IgD-negative memory B cell (primary cell): ENCODE results near the gene RTRAF. TPM values are rescaled to one million over a fixed set of nuclear protein-coding genes. Genes with fewer than 3 reads are reported as not detected.
A peak's percentile ranks its signal among the peaks of the same experiment; 100 is the strongest.

Experiments
- H3K27ac Mint-ChIP-seq, 3 donors: one replicate each; pipeline ENCODE4 v1.8.0; 2020 to 2022; ENCODE audit warnings: mild to moderate bottlenecking in 3 of 3, mixed read lengths in 3 of 3, moderate library complexity in 1 of 3
- H3K27me3 Mint-ChIP-seq: one replicate; pipeline ENCODE4 v1.8.0; 2021; ENCODE audit warnings: mixed read lengths
- H3K36me3 Mint-ChIP-seq: one replicate; pipeline ENCODE4 v1.8.0; 2020; ENCODE audit warnings: mild to moderate bottlenecking, mixed read lengths
- H3K4me1 Mint-ChIP-seq, 3 donors: one replicate each; pipeline ENCODE4 v1.8.0; 2020 to 2022; ENCODE audit warnings: mixed read lengths in 3 of 3, mild to moderate bottlenecking in 1 of 3
- H3K4me3 Mint-ChIP-seq, 4 donors: one replicate each; pipeline ENCODE4 v1.8.0; 2020 to 2022; ENCODE audit warnings: mild to moderate bottlenecking in 4 of 4, mixed read lengths in 4 of 4, moderate library complexity in 3 of 4
- H3K9me3 Mint-ChIP-seq, 3 donors: one replicate each; pipeline ENCODE4 v1.8.0; 2020 to 2021; ENCODE audit warnings: mixed read lengths in 3 of 3, mild to moderate bottlenecking in 1 of 3
- polyA plus RNA-seq: library from polyadenylated mRNA; unstranded; fragments of 300-500 nt; fragmentation: Illumina TruSeq; gene quantifications from one replicate; pipeline ENCODE4 v1.2.3, GENCODE V29; 2021

The RTRAF gene
- polyA plus RNA-seq, 1 donor from 2014 or later: 191 TPM

GRCh38 chr14:52043690-52044089, 54.3 kb downstream of the RTRAF start:
- Mint-ChIP-seq H3K27ac (no peak overlapping the region), H3K4me1 (peaks cover 0 to 11% (median 6%) of the 10 kb centered on the region in 3 donors), H3K4me3 (no peak overlapping the region), H3K9me3 (no peaks in the 10 kb centered on the region), H3K27me3 (peaks cover 15% of the 10 kb centered on the region), H3K36me3 (peaks cover 4% of the 10 kb centered on the region)

- H3K36me3 Mint-ChIP-seq: peaks cover 4% of the 10 kb centered on the region
- no peaks in the 10 kb centered on the region for H3K9me3 Mint-ChIP-seq
- peaks cover 0 to 11% (median 6%) of the 10 kb centered on the region in 3 donors for H3K4me1 Mint-ChIP-seq
- no peak overlapping the region for H3K27ac Mint-ChIP-seq
- H3K4me3 Mint-ChIP-seq: no peak overlapping the region
- H3K27me3 Mint-ChIP-seq: peaks cover 14% of the 10 kb centered on the region
Measured at GRCh38 chr14:52044791-52045522, 55.6 kb downstream of the RTRAF start.

- Mint-ChIP-seq H3K4me3 (no peak overlapping the region), H3K36me3 (peaks cover 4% of the 10 kb centered on the region), H3K27me3 (peaks cover 14% of the 10 kb centered on the region), H3K9me3 (no peaks in the 10 kb centered on the region), H3K27ac (no peak overlapping the region), H3K4me1 (peaks cover 0 to 11% (median 6%) of the 10 kb centered on the region in 3 donors)
Measured at GRCh38 chr14:52046376-52046917, 57.1 kb downstream of the RTRAF start.

- Mint-ChIP-seq H3K9me3 (no peaks in the 10 kb centered on the region), H3K27ac (no peak overlapping the region), H3K27me3 (peaks cover 12% of the 10 kb centered on the region), H3K36me3 (peaks cover 4% of the 10 kb centered on the region), H3K4me3 (no peak overlapping the region), H3K4me1 (peaks cover 0 to 7% (median 4%) of the 10 kb centered on the region in 3 donors)
Measured at GRCh38 chr14:52048116-52048515, 58.8 kb downstream of the RTRAF start.

- H3K27ac Mint-ChIP-seq: no peak overlapping the region
Measured at GRCh38 chr14:52048641-52049204, 59.4 kb downstream of the RTRAF start.

GRCh38 chr14:52049271-52049670, 59.9 kb downstream of the RTRAF start:
- H3K9me3 Mint-ChIP-seq: no peaks in the 10 kb centered on the region
- peaks cover 4% of the 10 kb centered on the region for H3K36me3 Mint-ChIP-seq
- H3K4me3 Mint-ChIP-seq: no peak overlapping the region
- peaks cover 8% of the 10 kb centered on the region for H3K27me3 Mint-ChIP-seq
- peaks cover 0 to 6% (median 0%) of the 10 kb centered on the region in 3 donors for H3K4me1 Mint-ChIP-seq
- H3K27ac Mint-ChIP-seq: no peak overlapping the region

More at GRCh38 chr14:52048641-52049204, 59.4 kb downstream of the RTRAF start:
- H3K36me3 Mint-ChIP-seq: peaks cover 4% of the 10 kb centered on the region
- no peaks in the 10 kb centered on the region for H3K9me3 Mint-ChIP-seq
- peaks cover 0 to 6% (median 1%) of the 10 kb centered on the region in 3 donors for H3K4me1 Mint-ChIP-seq
- no peak overlapping the region for H3K4me3 Mint-ChIP-seq
- H3K27me3 Mint-ChIP-seq: peaks cover 11% of the 10 kb centered on the region

GRCh38 chr14:52049721-52050588, 60.6 kb downstream of the RTRAF start:
- H3K9me3 Mint-ChIP-seq: no peaks in the 10 kb centered on the region
- no peak overlapping the region for H3K4me3 Mint-ChIP-seq
- H3K4me1 Mint-ChIP-seq: peaks cover 0 to 6% (median 0%) of the 10 kb centered on the region in 3 donors
- no peak overlapping the region for H3K27ac Mint-ChIP-seq
- peaks cover 4% of the 10 kb centered on the region for H3K36me3 Mint-ChIP-seq
- H3K27me3 Mint-ChIP-seq: peaks cover 8% of the 10 kb centered on the region

- Mint-ChIP-seq H3K4me3 (no peak overlapping the region), H3K36me3 (peaks cover 4% of the 10 kb centered on the region), H3K27me3 (peaks cover 9% of the 10 kb centered on the region), H3K4me1 (no peaks in the 10 kb centered on the region), H3K27ac (no peak overlapping the region), H3K9me3 (no peaks in the 10 kb centered on the region)
Measured at GRCh38 chr14:52051251-52051650, 61.9 kb downstream of the RTRAF start.

- Mint-ChIP-seq H3K27me3 (peaks cover 6% of the 10 kb centered on the region), H3K4me3 (no peak overlapping the region), H3K4me1 (no peaks in the 10 kb centered on the region), H3K27ac (no peak overlapping the region), H3K36me3 (peaks cover 4% of the 10 kb centered on the region), H3K9me3 (no peaks in the 10 kb centered on the region)
Measured at GRCh38 chr14:52051871-52052270, 62.5 kb downstream of the RTRAF start.

GRCh38 chr14:52052288-52052943, 63.1 kb downstream of the RTRAF start:
- no peak overlapping the region for H3K27ac Mint-ChIP-seq
- H3K4me3 Mint-ChIP-seq: no peak overlapping the region
- H3K36me3 Mint-ChIP-seq: peaks cover 1% of the 10 kb centered on the region
- H3K4me1 Mint-ChIP-seq: no peaks in the 10 kb centered on the region
- H3K9me3 Mint-ChIP-seq: no peaks in the 10 kb centered on the region
- peaks cover 6% of the 10 kb centered on the region for H3K27me3 Mint-ChIP-seq

- Mint-ChIP-seq H3K4me3 (no peak overlapping the region), H3K4me1 (no peaks in the 10 kb centered on the region), H3K9me3 (no peaks in the 10 kb centered on the region), H3K27ac (no peak overlapping the region), H3K36me3 (no peaks in the 10 kb centered on the region), H3K27me3 (peaks cover 6% of the 10 kb centered on the region)
Measured at GRCh38 chr14:52053044-52053443, 63.7 kb downstream of the RTRAF start.

- H3K4me3 Mint-ChIP-seq: no peak overlapping the region
- no peaks in the 10 kb centered on the region for H3K9me3 Mint-ChIP-seq
- no peaks in the 10 kb centered on the region for H3K4me1 Mint-ChIP-seq
- peaks cover 9% of the 10 kb centered on the region for H3K27me3 Mint-ChIP-seq
- no peaks in the 10 kb centered on the region for H3K36me3 Mint-ChIP-seq
- H3K27ac Mint-ChIP-seq: no peak overlapping the region
Measured at GRCh38 chr14:52054678-52055077, 65.3 kb downstream of the RTRAF start.

GRCh38 chr14:52055167-52055566, 65.8 kb downstream of the RTRAF start:
- Mint-ChIP-seq H3K36me3 (no peaks in the 10 kb centered on the region), H3K9me3 (no peaks in the 10 kb centered on the region), H3K4me1 (no peaks in the 10 kb centered on the region), H3K4me3 (no peak overlapping the region), H3K27ac (no peak overlapping the region), H3K27me3 (peaks cover 9% of the 10 kb centered on the region)

- H3K36me3 Mint-ChIP-seq: no peaks in the 10 kb centered on the region
- H3K27me3 Mint-ChIP-seq: peaks cover 17% of the 10 kb centered on the region
- no peaks in the 10 kb centered on the region for H3K9me3 Mint-ChIP-seq
- H3K4me1 Mint-ChIP-seq: no peaks in the 10 kb centered on the region
- H3K27ac Mint-ChIP-seq: peak overlapping the region in 1 of 3 donors; percentile 21
- H3K4me3 Mint-ChIP-seq: no peak overlapping the region
Measured at GRCh38 chr14:52058341-52058740, 69.0 kb downstream of the RTRAF start.
